ACC112 (cell line): ENCODE results near the gene MSANTD1.

Experiments used
- H2AFZ ChIP-seq: fragments of 200-600 bp; sonication (generic); one replicate; pipeline ENCODE4 v1.6.0; 2017; ENCODE audit warnings: antibody characterized with exemption, low read length; ENCODE audit not compliant: unreplicated experiment
- H3K27ac ChIP-seq: fragments of 200-600 bp; sonication (generic); 2 replicates; pipeline ENCODE4 v1.5.1; 2014; ENCODE audit warnings: low read depth, mild to moderate bottlenecking, antibody characterized with exemption, low read length, moderate library complexity
- H3K27me3 ChIP-seq: fragments of 200-600 bp; sonication (generic); 2 replicates; pipeline ENCODE4 v1.6.1; 2014; ENCODE audit warnings: mild to moderate bottlenecking, antibody characterized with exemption, low read length, moderate library complexity, mixed read lengths; ENCODE audit not compliant: insufficient read depth
- H3K36me3 ChIP-seq: fragments of 200-600 bp; sonication (generic); 2 replicates; pipeline ENCODE4 v1.6.1; 2016; ENCODE audit warnings: mild to moderate bottlenecking, antibody characterized with exemption, low read length, moderate library complexity, mixed read lengths; ENCODE audit not compliant: insufficient read depth
- H3K4me1 ChIP-seq: fragments of 200-600 bp; sonication (generic); one replicate; pipeline ENCODE4 v1.6.1; 2016; ENCODE audit warnings: low read length, mixed read lengths; ENCODE audit not compliant: insufficient read depth, unreplicated experiment, control insufficient read depth
- H3K4me3 ChIP-seq: fragments of 200-600 bp; sonication (generic); 2 replicates; pipeline ENCODE4 v1.5.1; 2014; ENCODE audit warnings: mild to moderate bottlenecking, low read depth, low read length
- H3K79me2 ChIP-seq: fragments of 200-600 bp; sonication (generic); one replicate; pipeline ENCODE4 v1.6.0; 2016; ENCODE audit warnings: low read length; ENCODE audit not compliant: control insufficient read depth, unreplicated experiment, insufficient read depth

The MSANTD1 gene

DNA sequence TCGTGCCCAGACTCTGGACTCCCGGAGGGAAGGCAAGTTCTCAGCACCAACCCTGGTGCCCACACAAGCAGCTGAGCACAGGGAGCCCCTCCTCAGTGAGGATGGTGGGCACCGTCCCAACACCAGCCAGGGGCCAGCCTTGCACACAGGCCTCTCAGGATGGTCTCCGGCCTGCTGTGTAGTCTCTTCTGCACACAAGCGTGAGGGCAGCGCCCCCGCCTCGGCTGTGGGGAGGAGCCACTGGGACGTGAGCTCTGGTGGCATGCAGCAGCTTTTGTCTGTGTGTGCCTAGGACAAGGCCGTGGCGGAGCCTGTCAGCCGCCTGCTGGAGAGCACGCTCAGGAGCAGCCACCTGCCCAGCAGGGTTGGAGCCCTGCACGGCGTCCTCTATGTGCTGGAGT is 16.1 kb upstream of the MSANTD1 start:
- no peak overlapping the region for H3K4me3 ChIP-seq
- no peaks in the 10 kb centered on the region for H3K79me2 ChIP-seq
- peaks cover 17% of the 10 kb centered on the region; the same call in 1 of the 2 replicates for H3K36me3 ChIP-seq
- no peaks in the 10 kb centered on the region for H3K27me3 ChIP-seq
- no peak overlapping the region for H3K27ac ChIP-seq
- peaks cover 5% of the 10 kb centered on the region for H3K4me1 ChIP-seq
- no peak overlapping the region for H2AFZ ChIP-seq

DNA sequence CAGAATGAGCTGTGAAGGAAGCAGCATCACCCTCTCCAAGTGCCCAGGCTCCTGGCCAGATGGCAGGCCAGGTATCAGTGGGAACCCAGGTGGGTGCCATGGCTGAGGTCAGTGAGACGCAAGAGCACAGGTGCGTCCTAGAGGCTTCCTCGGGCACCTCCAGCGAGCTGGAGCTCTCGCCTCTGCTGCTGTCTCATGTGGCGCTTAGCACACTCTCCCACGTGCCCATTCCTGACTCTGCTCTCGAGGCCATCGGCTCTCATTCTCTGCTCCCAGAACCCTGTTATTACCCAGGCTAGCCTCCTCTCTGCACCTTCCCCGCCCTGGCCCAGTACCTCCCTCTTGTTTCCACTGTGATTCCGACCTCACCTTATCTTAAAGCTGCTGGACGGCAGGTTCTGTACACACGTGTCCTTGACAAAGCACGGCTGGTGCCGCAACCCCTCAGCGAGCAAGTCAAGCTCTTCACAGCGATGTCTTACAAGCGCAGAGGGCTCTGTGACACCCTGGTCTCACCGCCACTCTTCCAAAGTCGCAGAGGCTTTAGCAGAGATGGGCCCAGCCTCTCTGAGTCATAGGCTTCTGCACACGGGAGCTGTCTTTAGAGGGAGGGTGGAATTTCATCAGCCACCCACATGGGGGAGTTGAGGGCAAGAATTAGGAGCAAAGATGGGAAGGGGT is 15.4 kb upstream of the MSANTD1 start:
- Histone ChIP-seq H3K79me2 (no peaks in the 10 kb centered on the region), H2AFZ (no peak overlapping the region), H3K36me3 (peaks cover 17% of the 10 kb centered on the region; the same call in 1 of the 2 replicates), H3K4me1 (peaks cover 5% of the 10 kb centered on the region), H3K4me3 (no peak overlapping the region), H3K27ac (no peak overlapping the region), H3K27me3 (no peaks in the 10 kb centered on the region)

DNA sequence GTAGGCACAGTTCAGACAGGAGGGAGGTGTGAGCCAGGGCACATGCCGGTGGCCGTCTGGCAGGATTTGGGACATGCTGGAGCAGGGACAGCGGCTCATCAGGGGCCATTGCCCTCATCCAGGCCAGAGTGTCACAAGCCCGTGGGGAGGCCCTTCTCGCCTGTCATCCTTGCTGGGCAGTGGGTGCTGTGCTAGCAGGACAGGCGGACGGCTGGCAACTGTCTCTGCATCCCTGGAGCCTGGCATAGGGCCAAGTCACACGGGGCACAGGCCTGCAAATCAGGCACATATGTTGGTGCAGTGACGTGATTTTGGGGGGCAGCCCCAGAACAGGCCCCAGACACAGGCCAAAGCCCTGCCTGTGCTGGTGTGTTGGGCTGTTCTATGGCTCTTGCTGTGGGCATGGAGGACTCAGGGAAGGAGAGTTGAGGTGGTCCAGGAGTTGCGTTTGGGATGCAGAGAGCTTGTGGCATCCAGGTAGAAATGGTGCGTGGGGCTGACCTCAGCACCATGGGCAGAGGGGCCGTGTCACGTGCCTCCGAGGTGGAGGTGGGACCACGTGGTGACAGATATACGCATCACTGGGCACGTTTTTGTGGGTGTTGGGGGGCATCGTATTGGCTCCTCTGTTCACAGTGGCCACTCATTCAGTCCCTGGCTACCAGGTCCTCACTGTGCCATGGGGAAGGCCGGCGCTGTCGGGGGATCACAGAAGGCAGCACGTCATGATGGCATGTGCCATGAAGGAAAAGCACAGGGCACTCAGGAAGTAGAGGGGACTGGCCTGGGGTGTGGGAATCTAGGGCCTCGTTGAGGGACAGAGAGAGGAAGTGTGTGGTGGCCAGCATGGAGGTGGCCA is 14.6 kb upstream of the MSANTD1 start:
- Histone ChIP-seq H3K27me3 (no peaks in the 10 kb centered on the region), H3K36me3 (peaks cover 11% of the 10 kb centered on the region; the same call in 1 of the 2 replicates), H3K27ac (no peak overlapping the region), H3K4me1 (peaks cover 5% of the 10 kb centered on the region), H3K4me3 (no peak overlapping the region), H2AFZ (no peak overlapping the region), H3K79me2 (no peaks in the 10 kb centered on the region)

DNA sequence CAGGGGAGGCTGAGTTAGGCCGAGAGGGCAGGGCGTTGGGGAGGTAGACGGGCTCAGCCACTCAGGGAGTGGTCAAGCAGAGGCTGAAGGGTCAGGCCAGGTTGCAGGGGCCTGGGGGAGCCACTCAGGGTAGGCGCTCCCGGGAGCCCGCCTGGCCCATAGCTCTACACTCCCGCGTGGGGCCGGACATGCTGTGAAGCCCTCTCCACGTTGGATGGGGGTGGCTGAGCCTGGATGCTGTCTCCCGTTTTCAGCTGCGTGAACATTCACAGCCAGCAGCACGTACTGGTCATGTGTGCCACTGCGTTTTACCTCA is 14.0 kb upstream of the MSANTD1 start:
- Histone ChIP-seq H3K27ac (no peak overlapping the region), H3K36me3 (peaks cover 9% of the 10 kb centered on the region; the same call in 1 of the 2 replicates), H2AFZ (no peak overlapping the region), H3K79me2 (no peaks in the 10 kb centered on the region), H3K27me3 (no peaks in the 10 kb centered on the region), H3K4me1 (peaks cover 5% of the 10 kb centered on the region), H3K4me3 (no peak overlapping the region)

DNA sequence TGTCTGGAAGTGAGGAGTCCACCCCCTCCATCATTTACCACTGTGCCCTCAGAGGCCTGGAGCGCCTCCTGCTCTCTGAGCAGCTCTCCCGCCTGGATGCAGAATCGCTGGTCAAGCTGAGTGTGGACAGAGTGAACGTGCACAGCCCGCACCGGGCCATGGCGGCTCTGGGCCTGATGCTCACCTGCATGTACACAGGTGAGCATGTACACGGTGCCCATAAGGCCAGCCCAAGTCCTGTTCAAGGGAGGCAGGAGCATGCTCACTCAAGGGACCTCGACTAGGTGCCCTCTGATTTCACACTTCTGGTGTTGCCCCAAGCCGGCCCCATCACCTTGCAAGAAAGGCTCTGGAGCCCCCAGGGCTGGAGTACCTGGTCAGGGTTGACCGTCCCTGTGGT is 13.4 kb upstream of the MSANTD1 start:
- Histone ChIP-seq H3K4me3 (no peak overlapping the region), H3K79me2 (no peaks in the 10 kb centered on the region), H3K27me3 (no peaks in the 10 kb centered on the region), H3K36me3 (peaks cover 6% of the 10 kb centered on the region; the same call in 1 of the 2 replicates), H2AFZ (no peak overlapping the region), H3K27ac (no peak overlapping the region), H3K4me1 (peaks cover 5% of the 10 kb centered on the region)

DNA sequence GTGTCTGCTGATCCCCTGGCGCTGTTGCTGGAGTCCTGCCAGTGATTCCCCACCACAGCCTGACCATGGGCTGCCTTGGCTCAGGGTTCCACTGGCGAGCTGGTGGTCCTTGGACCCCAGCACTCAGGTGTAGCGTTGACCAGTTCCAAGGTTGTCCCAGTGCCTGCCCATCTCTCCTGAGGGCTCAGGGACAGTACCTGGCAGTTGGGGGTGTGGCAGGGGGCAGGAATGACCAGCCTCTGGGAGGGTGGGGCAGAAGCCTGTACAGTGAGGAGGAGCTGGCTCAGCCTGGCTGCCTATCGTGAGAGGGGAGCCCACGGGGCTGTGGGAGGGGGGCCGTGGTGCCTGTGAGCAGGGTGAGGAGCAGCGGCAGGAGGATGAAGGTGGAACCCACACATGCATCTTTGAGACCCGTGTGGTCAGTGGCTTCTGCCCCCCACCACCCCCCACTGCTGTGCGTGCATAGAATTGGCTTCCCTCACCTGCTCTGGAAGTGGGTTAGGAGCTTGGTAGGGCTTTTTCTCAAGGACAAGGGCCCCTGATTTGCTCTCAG is 12.6 kb upstream of the MSANTD1 start:
- Histone ChIP-seq H3K36me3 (no peaks in the 10 kb centered on the region), H3K27me3 (no peaks in the 10 kb centered on the region), H3K79me2 (no peaks in the 10 kb centered on the region), H3K27ac (no peak overlapping the region), H2AFZ (no peak overlapping the region), H3K4me3 (no peak overlapping the region), H3K4me1 (peaks cover 1% of the 10 kb centered on the region)

DNA sequence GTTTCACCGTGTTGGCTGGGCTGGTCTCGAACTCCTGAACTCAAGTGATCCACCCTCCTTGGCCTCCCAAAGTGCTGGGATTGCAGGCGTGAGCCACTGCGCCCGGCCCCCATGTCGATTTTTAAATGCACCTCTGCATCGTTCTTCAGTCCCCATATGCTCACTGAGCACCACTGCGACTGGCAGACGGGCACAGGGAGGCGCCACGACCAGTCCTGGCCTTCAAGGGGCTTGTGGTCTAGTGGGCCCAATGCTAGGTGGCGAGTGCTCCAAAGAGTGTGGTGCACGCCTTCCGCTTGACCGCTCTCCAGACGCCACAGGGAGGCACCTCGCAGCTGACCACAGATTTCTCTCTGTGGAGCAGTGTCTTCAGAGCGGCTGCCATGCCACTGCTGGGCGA is 11.7 kb upstream of the MSANTD1 start:
- H3K27ac ChIP-seq = no peak overlapping the region
- no peaks in the 10 kb centered on the region for H3K79me2 ChIP-seq
- H3K4me3 ChIP-seq = no peak overlapping the region
- H2AFZ ChIP-seq = no peak overlapping the region
- no peaks in the 10 kb centered on the region for H3K4me1 ChIP-seq
- H3K36me3 ChIP-seq = no peaks in the 10 kb centered on the region
- H3K27me3 ChIP-seq = no peaks in the 10 kb centered on the region

DNA sequence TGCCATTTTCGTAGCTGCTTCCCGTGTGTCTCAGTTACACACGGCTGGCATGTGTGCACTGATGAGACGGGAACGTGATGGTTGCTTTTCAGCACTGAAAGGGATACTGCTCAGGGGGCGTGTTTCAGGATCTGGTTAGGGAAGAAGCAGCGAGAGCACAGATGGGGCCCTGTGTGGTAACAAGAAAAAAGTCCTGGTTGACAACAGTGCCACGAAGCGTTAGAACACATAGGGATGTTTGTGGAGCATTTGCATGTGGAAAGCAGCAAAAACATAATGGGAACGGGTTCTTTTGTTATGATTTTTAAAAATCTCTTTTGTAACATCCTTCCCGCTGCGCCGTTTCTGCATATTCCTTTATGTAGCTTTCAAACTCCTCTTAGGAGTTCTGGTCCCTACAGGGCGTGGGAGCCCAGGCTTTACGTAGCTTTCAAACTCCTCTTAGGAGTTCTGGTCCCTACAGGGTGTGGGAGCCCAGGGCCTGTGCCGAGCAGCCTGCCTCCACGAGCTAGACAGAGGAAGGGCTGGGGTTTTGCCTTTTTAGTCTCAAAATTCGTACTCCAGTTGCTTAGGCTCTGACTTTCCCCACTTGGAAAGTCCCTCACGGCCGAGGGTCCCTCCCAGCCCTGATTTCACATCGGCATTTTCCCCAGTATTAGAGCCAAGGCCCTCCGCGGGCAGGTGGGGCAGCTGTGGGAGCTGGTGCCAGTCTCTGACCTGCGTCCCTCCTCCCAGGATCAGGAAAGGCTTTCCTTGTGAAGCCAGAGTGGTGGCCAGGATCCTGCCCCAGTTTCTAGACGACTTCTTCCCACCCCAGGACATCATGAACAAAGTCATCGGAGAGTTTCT is 11.0 kb upstream of the MSANTD1 start:
- H3K36me3 ChIP-seq = no peaks in the 10 kb centered on the region
- no peaks in the 10 kb centered on the region for H3K79me2 ChIP-seq
- no peak overlapping the region for H2AFZ ChIP-seq
- no peak overlapping the region for H3K27ac ChIP-seq
- no peaks in the 10 kb centered on the region for H3K4me1 ChIP-seq
- H3K27me3 ChIP-seq = no peaks in the 10 kb centered on the region
- H3K4me3 ChIP-seq = no peak overlapping the region

DNA sequence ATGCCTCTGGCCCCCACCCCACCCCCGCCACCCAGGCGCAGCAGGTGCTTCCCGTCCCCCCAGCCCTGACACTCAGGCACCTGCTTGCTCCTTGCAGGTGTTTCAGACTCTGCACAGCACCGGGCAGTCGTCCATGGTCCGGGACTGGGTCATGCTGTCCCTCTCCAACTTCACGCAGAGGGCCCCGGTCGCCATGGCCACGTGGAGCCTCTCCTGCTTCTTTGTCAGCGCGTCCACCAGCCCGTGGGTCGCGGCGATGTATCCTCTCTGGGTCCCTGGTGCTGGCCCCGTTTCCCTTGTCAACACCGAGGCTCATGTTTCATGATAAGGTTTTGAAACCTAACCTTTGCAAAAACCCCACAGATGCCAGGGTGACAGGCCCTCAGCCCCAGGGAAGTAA is 10.2 kb upstream of the MSANTD1 start:
- H3K79me2 ChIP-seq = no peaks in the 10 kb centered on the region
- no peak overlapping the region for H2AFZ ChIP-seq
- H3K27me3 ChIP-seq = no peaks in the 10 kb centered on the region
- no peaks in the 10 kb centered on the region for H3K4me1 ChIP-seq
- no peak overlapping the region for H3K4me3 ChIP-seq
- no peak overlapping the region for H3K27ac ChIP-seq
- no peaks in the 10 kb centered on the region for H3K36me3 ChIP-seq

DNA sequence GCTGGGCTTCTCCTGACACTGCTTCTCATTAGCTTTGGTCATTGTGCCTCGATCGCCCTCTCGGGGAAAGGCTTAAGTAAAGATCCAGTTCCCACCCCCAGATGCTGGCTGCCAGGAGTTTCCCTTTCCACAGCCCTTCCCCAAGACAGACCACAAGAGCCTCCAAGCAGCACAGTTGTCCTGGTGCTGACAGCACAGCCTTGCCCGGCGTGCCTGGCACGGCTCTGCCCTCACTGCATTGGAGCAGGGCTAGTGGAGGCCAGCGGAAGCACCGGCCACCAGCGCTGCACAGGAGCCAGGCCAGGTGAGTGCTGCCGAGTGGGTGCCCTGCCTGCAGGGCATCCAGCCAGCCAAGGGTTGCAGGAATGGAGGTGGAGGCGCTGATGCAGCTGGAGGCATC is 9.7 kb upstream of the MSANTD1 start:
- H3K27me3 ChIP-seq = no peaks in the 10 kb centered on the region
- no peak overlapping the region for H2AFZ ChIP-seq
- no peak overlapping the region for H3K4me3 ChIP-seq
- H3K27ac ChIP-seq = no peak overlapping the region
- H3K4me1 ChIP-seq = no peaks in the 10 kb centered on the region
- H3K79me2 ChIP-seq = no peaks in the 10 kb centered on the region
- H3K36me3 ChIP-seq = no peaks in the 10 kb centered on the region
